ENCODE measurements around the gene CARNS1.
A peak's percentile ranks its signal among the peaks of the same experiment; 100 is the strongest.

CARNS1 gene

DNA sequence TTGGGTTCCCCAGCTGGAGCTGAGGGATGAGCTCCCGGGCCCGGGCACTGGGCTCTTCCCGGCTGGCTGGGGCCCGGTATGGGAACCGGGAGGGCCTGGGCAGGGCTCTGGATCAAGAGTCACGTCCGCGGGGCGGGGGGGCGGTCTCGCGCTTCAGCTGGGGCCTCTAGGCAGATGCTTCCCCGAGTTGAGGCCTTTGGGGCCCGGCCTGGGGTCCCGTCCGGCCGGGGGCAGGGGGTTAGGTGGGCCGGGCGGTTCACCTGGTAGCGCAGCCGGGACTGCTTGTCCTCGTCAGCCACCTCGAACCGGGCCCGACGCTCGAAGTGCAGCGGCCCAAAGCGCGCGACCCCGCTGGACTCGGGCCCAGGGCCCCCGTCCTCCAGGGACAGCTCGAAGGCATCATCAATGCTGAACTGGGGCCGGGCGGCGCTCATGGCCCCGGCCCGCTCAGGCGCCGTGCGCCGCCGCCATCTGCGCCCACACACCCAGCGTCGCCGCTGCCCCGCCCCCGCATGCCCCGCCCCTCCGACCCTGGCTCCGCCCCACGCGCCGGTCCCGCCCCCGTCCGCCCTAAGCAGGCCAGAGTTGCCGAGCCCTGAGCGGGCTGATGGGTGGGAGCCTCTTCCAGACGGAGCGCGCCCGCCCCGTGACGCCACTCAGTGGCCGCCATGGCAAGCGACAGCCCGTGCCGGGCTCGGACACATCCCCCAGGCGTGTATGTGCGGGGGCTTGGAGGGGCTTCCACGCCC, 53.5 kb downstream of the CARNS1 start, which contains the start of gene TMEM134:
Gene TMEM134 (minus strand): TSS at position 493 of the 749 bp plus-strand sequence. CDS start 59 bp downstream, at position 434.
- DNase-seq: peak; percentile 79 to 85

DNA sequence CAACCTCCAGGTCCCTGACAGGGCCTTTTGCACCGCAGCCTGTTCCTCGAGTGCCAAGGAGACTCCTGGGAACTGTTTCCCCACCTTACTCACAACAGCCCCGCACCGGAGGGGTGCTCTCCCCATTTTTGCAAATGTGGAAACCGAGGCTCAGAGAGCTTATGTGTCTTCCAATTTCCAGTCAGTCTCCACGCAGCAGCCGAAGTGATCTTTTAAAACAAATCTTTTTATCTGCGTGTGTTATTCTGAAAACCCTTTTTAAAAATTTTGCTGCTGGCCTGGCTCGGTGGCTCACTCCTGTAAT, 54.0 kb downstream of the CARNS1 start:
- DNase-seq: no peak

DNA sequence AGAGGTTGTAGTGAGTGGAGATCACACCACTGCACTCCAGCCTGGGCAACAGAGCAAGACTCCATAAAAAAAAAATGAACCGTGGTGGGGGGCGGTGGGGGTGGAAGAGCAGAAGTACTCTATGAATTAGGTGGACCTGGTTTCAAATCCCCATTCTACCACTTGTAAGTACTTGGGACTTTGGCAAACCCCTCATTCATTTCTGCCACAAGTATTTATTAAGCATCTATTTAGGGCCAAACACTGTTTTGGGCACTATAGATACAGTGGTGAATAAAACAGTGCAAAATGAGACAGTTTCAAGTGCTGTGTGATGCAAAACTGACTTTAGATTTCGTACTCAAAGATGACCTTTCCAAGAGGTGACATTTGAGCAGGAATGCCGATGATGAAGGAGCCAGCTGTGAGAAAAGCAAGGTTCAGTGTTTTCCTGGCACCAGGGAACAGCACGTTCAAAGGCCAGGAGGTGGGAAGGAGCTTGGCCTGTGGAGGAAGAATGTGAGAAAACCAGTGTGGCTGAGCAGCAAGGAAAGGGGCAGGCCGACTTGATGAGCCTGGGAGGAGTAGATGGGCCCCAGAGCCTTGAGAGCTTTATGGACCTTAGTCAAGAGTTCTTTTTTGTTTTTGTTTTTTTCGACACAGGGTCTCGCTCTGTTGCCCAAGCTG, 55.0 kb downstream of the CARNS1 start:
- no peak for DNase-seq

DNA sequence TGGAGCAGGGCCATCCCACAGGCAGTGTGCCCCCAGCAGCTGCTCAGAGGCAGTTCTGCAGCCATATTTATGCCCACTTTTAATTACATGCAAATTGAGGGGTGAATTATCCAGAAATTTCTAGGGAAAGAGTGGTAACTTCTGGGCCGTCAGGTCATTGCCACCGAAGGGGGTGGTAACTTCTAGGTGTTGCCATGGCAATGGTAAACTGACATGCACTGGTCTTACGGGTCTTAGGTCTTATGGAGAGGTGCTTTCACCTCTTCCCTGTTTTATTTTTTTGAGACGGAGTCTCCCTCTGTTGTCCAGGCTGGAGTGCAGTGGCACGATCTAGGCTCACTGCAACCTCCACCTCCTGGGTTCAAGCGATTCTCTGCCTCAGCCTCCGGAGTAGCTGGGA, 57.4 kb downstream of the CARNS1 start:
- no peak for DNase-seq

All from Kasumi-1 (cell line).